Suprapubic skin (tissue), 4 donors: Measurements from ENCODE around the gene TVP23C. TPM values are rescaled to one million over a fixed set of nuclear protein-coding genes. Genes with fewer than 3 reads are reported as not detected.

Source experiments
- DNase-seq, 2 donors: peaks; one replicate each; pipeline ENCODE4 v3.0.0-alpha.2; 2019; ENCODE audit warnings: low spot score in 2 of 2
- H3K27ac ChIP-seq: fragments of 200-600 bp; sonication (generic); one replicate; pipeline ENCODE4 v1.5.1; 2019
- H3K27me3 ChIP-seq: fragments of 200-600 bp; sonication (generic); one replicate; pipeline ENCODE4 v1.5.1; 2019
- H3K36me3 ChIP-seq: fragments of 200-600 bp; sonication (generic); one replicate; pipeline ENCODE4 v1.5.1; 2019
- H3K4me1 ChIP-seq: fragments of 200-600 bp; sonication (generic); one replicate; pipeline ENCODE4 v1.5.1; 2019
- H3K4me3 ChIP-seq: fragments of 200-600 bp; sonication (generic); one replicate; pipeline ENCODE4 v1.5.1; 2019; ENCODE audit warnings: mild to moderate bottlenecking
- H3K9me3 ChIP-seq: fragments of 200-600 bp; sonication (generic); one replicate; pipeline ENCODE4 v1.5.1; 2019
- EP300 ChIP-seq: sonication (generic); formaldehyde crosslinking; IDR thresholded peaks from one replicate; pipeline ENCODE4 v1.6.1; 2017; ENCODE audit warnings: antibody characterized with exemption
- POLR2A ChIP-seq, 2 donors: fragments of 450-650 bp; IDR thresholded peaks; one replicate each; pipeline ENCODE4 v1.6.1; 2017; ENCODE audit warnings: antibody characterized with exemption in 2 of 2, mild to moderate bottlenecking in 2 of 2, moderate library complexity in 2 of 2
- POLR2AphosphoS5 ChIP-seq, 3 donors: sonication (generic); formaldehyde crosslinking; IDR thresholded peaks; one replicate each; pipeline ENCODE4 v1.6.1; 2017; ENCODE audit warnings: antibody characterized with exemption in 3 of 3
- WGBS: methylation state at CpG from one replicate; pipeline ENCODE4 v1.1.5; 2018; 5-methylcytosine and 5-hydroxymethylcytosine counted together
- total RNA-seq, 4 donors: library from RNA; depleted of rRNA; stranded (reverse); fragments of >200 nt; gene quantifications; one replicate each; pipeline ENCODE4 v1.1.0, GENCODE V29; 2016
- TF ChIP-seq, protein P1 (sequence below), 2 donors: fragments of 200-600 bp in 1 of 2; fragments of 450-650 bp in 1 of 2; sonication (generic) in 1 of 2; IDR thresholded peaks; one replicate each; pipeline ENCODE4 v1.5.1; 2016 to 2019; ENCODE audit warnings: antibody characterized with exemption in 2 of 2, mild to moderate bottlenecking in 1 of 2, moderate library complexity in 1 of 2

TVP23C gene
- total RNA-seq, 4 donors from 2014 or later: 11.4 to 50.5 (median 20.9) TPM

DNA sequence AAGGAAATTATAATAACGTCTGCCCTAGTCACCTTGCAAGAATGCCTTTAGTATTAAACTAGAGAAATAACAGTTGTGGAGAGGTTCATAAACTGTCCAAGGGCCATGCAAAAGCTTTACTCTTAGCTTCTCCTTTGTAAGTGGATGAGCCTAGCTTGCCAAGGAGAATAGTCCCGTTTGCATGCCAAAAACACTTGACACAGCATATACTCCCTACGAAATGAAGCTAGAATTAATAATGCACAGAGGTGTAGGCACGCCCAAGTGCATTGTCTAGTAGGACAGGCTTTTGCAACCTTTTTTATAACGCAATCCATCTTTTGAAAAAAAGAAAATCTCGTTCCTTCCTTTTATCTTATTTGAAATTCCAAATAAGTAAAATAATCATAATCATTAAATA lies 83.1 kb downstream of the TVP23C start:
- WGBS: 63% methylated on average over 6 of the region's 6 CpGs
- Histone ChIP-seq H3K4me1 (peaks cover 31% of the 10 kb centered on the region), H3K27me3 (no peaks in the 10 kb centered on the region), H3K9me3 (no peaks in the 10 kb centered on the region), H3K36me3 (no peaks in the 10 kb centered on the region), H3K4me3 (no peak overlapping the region), H3K27ac (no peak overlapping the region)
- DNase-seq: peak in 1 of 2 donors; percentile 15
- TF ChIP-seq EP300 (no peak), POLR2A (IDR thresholded peaks at IDR 0.05) (no peak), POLR2AphosphoS5 (IDR thresholded peaks at IDR 0.05) (no peak)
- TF ChIP-seq, protein P1, sequence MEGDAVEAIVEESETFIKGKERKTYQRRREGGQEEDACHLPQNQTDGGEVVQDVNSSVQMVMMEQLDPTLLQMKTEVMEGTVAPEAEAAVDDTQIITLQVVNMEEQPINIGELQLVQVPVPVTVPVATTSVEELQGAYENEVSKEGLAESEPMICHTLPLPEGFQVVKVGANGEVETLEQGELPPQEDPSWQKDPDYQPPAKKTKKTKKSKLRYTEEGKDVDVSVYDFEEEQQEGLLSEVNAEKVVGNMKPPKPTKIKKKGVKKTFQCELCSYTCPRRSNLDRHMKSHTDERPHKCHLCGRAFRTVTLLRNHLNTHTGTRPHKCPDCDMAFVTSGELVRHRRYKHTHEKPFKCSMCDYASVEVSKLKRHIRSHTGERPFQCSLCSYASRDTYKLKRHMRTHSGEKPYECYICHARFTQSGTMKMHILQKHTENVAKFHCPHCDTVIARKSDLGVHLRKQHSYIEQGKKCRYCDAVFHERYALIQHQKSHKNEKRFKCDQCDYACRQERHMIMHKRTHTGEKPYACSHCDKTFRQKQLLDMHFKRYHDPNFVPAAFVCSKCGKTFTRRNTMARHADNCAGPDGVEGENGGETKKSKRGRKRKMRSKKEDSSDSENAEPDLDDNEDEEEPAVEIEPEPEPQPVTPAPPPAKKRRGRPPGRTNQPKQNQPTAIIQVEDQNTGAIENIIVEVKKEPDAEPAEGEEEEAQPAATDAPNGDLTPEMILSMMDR (IDR thresholded peaks at IDR 0.05): no peak

DNA sequence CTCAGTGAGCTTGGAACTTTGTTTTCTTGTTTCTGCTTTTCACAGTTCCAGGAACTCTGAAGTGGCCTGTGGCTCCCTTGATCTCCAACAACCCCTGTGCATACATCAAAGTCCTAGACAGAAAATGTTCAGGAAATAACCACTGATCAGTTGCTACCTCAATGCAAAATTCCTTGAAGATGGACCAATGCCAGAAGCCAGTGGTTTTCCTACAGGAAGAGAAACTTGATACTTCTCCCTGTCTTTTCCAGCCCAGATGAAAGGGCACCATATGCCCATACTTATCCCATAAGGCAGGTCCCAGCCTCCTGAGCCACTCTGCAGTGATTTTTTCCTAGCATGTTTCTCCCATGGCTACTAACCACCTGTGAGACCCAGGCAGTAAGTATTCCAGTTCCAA lies 83.6 kb downstream of the TVP23C start:
- Histone ChIP-seq H3K4me3 (no peak overlapping the region), H3K4me1 (peaks cover 31% of the 10 kb centered on the region), H3K9me3 (no peaks in the 10 kb centered on the region), H3K27ac (no peak overlapping the region), H3K27me3 (no peaks in the 10 kb centered on the region), H3K36me3 (no peaks in the 10 kb centered on the region)
- TF ChIP-seq, protein P1 (IDR thresholded peaks at IDR 0.05): no peak
- TF ChIP-seq POLR2A (IDR thresholded peaks at IDR 0.05): no peak
- no peak for TF ChIP-seq EP300
- TF ChIP-seq POLR2AphosphoS5 (IDR thresholded peaks at IDR 0.05): no peak
- DNase-seq: no peak

DNA sequence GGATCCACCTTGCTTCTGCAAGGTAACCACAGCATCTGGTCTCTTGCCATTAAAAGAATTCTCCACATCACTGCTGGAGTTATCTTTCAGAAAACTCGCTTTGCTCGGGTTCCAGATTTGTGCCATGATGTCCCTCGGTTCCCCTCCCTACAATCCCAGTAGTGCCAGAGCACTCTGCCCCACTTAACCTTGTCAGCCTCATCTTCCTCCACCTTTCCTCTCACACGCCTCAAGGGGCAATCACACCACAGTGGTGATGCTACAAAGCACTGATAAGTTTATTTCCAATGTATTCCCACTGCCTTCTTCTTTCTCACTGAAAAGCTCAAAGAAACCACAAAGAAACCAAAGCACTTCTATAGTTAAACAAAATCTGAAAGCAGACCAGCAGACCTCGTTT lies 84.4 kb downstream of the TVP23C start:
- Histone ChIP-seq H3K27ac (no peak overlapping the region), H3K36me3 (no peaks in the 10 kb centered on the region), H3K9me3 (no peaks in the 10 kb centered on the region), H3K27me3 (no peaks in the 10 kb centered on the region), H3K4me1 (peaks cover 31% of the 10 kb centered on the region), H3K4me3 (no peak overlapping the region)
- DNase-seq: no peak
- TF ChIP-seq, protein P1 (IDR thresholded peaks at IDR 0.05): no peak
- TF ChIP-seq POLR2A (IDR thresholded peaks at IDR 0.05) (no peak), POLR2AphosphoS5 (IDR thresholded peaks at IDR 0.05) (no peak), EP300 (no peak)
- 92% methylated on average over 5 of the region's 5 CpGs for WGBS

DNA sequence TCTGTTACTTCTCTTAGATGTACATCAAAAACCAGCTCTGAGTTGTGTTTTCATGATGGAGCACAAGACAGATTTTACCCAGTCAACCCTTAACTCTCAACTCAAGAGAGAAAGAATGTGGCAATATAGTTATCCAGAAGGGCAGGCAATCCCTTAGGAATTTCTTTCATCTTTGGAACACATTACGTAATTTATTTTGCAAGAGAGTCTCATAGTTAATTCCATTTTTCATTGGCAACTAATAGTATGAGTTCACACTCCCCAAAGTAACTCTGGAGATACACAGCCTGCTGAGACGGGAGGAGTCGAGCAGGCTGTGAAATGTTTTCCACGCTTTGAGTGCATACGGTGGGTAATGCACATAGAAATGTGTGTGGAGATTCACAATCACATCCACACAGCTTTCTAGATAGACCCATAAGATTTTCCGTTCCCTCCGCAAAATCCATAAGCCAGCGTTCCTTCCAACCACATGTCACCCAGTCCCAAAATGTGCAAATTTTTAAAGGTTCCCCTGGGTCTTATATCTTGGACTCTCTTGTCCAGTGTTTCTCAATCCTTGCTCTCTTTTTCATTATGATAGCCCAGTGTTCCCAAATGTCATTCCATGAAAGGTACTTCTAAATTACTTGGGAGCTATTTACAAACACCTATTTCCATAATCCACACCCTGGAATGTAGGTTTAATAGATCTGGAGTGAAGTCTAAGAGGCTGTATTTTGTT lies 87.5 kb downstream of the TVP23C start:
- H3K4me3 ChIP-seq: no peak overlapping the region
- TF ChIP-seq POLR2A (IDR thresholded peaks at IDR 0.05): no peak
- TF ChIP-seq EP300: no peak
- TF ChIP-seq, protein P1 (IDR thresholded peaks at IDR 0.05): no peak
- no peak for TF ChIP-seq POLR2AphosphoS5 (IDR thresholded peaks at IDR 0.05)
- H3K36me3 ChIP-seq: no peaks in the 10 kb centered on the region
- H3K27ac ChIP-seq: peak overlapping the region; percentile 33
- peaks cover 19% of the 10 kb centered on the region for H3K4me1 ChIP-seq
- WGBS: 65% methylated on average over 8 of the region's 8 CpGs
- no peaks in the 10 kb centered on the region for H3K27me3 ChIP-seq
- no peak for DNase-seq
- no peaks in the 10 kb centered on the region for H3K9me3 ChIP-seq

DNA sequence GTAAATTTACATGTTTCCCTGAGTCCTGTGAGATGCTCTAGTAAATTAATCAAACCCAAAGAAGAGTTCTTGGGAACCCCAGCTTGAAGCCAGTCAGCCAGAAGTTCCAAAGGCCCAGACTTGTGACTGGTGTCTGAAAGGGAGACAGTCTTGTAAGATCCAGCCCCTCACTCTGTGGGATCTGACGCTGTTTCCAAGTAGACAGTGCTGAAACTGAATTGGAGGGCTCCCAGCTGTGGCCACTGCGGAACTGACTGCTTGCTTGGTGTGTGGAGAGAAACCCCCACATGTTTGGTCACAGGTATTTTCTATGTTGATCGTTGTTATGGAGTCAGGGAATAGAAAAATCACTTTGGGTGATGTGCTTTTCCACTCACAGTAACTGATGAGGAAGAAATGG lies 90.4 kb downstream of the TVP23C start:
- peaks cover 3% of the 10 kb centered on the region for H3K4me1 ChIP-seq
- WGBS: 95% methylated on average over 3 of the region's 3 CpGs
- DNase-seq: no peak
- H3K4me3 ChIP-seq: no peak overlapping the region
- no peaks in the 10 kb centered on the region for H3K9me3 ChIP-seq
- TF ChIP-seq POLR2AphosphoS5 (IDR thresholded peaks at IDR 0.05): no peak
- TF ChIP-seq, protein P1 (IDR thresholded peaks at IDR 0.05): no peak
- no peak for TF ChIP-seq POLR2A (IDR thresholded peaks at IDR 0.05)
- TF ChIP-seq EP300: no peak
- no peaks in the 10 kb centered on the region for H3K36me3 ChIP-seq
- no peak overlapping the region for H3K27ac ChIP-seq
- H3K27me3 ChIP-seq: no peaks in the 10 kb centered on the region
